Fibroblast of mammary gland (primary cell): ENCODE measurements around the gene FAM181A.

ENCODE experiments used
- DNase-seq: peaks from one replicate; pipeline ENCODE4 v3.0.0-alpha.2; 2010; ENCODE audit warnings: low read depth
- H3K4me3 ChIP-seq: 2 replicates; pipeline ENCODE4 v1.5.1; 2011; ENCODE audit warnings: low read depth, mild to moderate bottlenecking, low read length, moderate library complexity; ENCODE audit not compliant: control insufficient read depth
- CTCF ChIP-seq: conservative IDR thresholded peaks from 2 replicates; pipeline ENCODE4 v1.5.1; 2011; ENCODE audit warnings: low read depth, low read length, inconsistent platforms; ENCODE audit not compliant: control insufficient read depth, insufficient read depth

FAM181A gene

DNA sequence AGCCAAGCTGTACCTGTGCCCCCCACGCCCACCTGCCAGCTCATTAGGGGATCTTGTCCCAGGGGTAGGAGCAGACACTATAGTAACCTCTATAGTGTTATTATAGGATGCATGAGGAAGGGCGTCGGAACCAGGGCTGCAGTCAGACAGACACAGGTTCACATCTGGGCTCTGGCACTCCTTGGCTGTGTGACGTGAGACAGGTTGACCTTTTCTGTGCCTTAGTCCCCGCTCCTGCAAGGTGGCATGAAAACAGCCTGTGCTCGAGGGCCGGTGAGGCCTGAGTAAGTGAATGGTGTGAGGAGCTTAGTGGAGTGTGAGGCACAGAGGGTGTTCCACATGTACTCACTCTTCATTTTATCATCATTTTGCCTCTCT, 30.2 kb downstream of the FAM181A start:
- TF ChIP-seq CTCF: no peak
- H3K4me3 ChIP-seq: no peak overlapping the region
- no peak for DNase-seq

GRCh38 chr14:93957751-93958566, 30.8 kb downstream of the FAM181A start:
- no peak overlapping the region for H3K4me3 ChIP-seq
- DNase-seq: no peak
- TF ChIP-seq CTCF: no peak

DNA sequence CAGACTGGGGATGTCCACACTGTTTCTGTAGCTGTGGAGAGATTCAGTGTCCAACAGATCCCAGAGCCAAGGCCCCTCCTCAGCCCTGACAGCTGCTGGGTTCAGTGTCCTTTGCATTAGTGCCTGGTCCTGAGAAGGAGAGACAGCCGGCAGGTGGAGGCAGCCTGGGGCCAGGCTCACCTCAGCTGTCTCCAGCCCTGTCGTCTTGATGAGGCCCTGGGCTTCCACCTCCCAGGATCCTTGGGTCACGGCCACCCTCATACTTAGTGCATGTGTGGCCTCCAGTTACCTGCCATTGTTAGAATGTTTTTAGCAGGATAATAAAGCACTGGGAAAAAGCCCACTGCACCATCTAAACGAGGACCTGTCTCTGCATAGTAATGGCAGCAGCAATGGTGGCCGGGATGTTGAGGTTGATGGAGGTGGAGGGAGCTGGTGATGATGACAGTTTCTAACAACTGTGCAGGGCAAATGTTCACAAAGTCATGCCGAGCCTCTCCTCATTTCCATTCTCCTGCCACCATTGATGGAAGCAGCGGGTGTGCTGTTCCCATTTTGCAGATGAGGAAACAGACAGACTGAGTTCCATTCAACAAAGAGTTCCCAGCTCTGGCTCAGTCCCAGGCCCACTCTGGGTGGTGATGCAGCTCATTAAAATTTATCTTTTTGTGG, 31.6 kb downstream of the FAM181A start:
- TF ChIP-seq CTCF: no peak
- no peak overlapping the region for H3K4me3 ChIP-seq
- peak; percentile 3 for DNase-seq

GRCh38 chr14:93959239-93960107, 32.3 kb downstream of the FAM181A start:
- TF ChIP-seq CTCF: no peak
- DNase-seq: peak; percentile 83
- H3K4me3 ChIP-seq: no peak overlapping the region

- no peak overlapping the region for H3K4me3 ChIP-seq
- no peak for TF ChIP-seq CTCF
- no peak for DNase-seq
These were observed 32.9 kb downstream of the FAM181A start for GRCh38 chr14:93960108-93960475.

DNA sequence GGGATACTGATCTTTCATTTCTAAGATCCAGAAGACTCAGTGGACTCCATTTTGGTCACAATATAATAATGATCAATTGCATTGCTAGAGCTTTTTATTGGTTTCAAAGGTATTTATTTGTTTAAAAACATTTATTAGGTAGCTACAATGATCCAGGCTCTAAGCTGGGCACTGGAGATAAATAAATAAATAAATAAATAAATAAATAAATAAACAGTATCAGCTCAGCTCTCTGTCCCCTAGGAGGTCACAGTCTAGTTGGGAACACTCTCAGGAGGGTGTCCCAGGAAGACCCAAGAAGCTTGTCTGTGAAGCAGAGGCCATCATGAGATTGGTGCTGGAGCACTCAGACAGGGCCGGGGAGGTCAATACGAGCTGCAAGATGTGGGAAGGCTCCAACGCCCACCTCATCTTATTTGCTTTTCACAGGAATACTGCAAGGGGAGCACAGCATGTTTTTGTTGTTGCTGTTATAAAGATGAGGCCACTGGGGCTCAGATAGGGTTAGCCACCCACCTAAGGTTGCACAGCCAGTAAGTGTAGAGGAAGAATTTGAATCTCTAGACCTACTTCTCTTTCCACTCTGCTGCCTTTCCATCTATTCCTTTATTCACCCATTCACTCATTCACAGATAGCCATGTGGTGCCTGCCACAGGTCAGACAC, 33.8 kb downstream of the FAM181A start:
- no peak for TF ChIP-seq CTCF
- H3K4me3 ChIP-seq: no peak overlapping the region
- DNase-seq: no peak
